ENCODE measurements around the gene ST7. TPM values are rescaled to one million over a fixed set of nuclear protein-coding genes. Genes with fewer than 3 reads are reported as not detected.

The ST7 gene
- polyA plus RNA-seq, 1 donor (not counting 4 experiments of a cell fraction or from before 2014, with no cell fraction given), result 16.9 TPM

- no peaks in the 10 kb centered on the region for H4K20me1 ChIP-seq (ENCODE audit: control insufficient read depth, extremely low read depth, insufficient read depth, low read length)
- no peaks in the 10 kb centered on the region for H3K9me3 ChIP-seq (ENCODE audit: control insufficient read depth, low read depth, low read length)
- H3K4me1 ChIP-seq (ENCODE audit: control insufficient read depth, extremely low read depth, insufficient read depth, low read length), result no peaks in the 10 kb centered on the region
- no peak overlapping the region for H2AFZ ChIP-seq (ENCODE audit: control insufficient read depth, low read length)
- no peak overlapping the region for H3K4me3 ChIP-seq (ENCODE audit: control insufficient read depth in 2 of 3, extremely low read depth in 1 of 3, insufficient read depth in 2 of 3, low read depth in 1 of 3, low read length in 3 of 3)
- no peak overlapping the region for H3K27ac ChIP-seq (ENCODE audit: control insufficient read depth, insufficient read depth, low read length)
- no peak overlapping the region for H3K9ac ChIP-seq (ENCODE audit: control insufficient read depth, extremely low read depth, insufficient read depth, low read length)
- H3K4me2 ChIP-seq (ENCODE audit: control insufficient read depth, extremely low read depth, insufficient read depth, low read depth, low read length), result no peak overlapping the region
- H3K27me3 ChIP-seq (ENCODE audit: control insufficient read depth, extremely low read depth, insufficient read depth, low read length), result no peaks in the 10 kb centered on the region
- peaks cover 2% of the 10 kb centered on the region for H3K79me2 ChIP-seq (ENCODE audit: control insufficient read depth, insufficient read depth, low read length)
- FAIRE-seq, result no peak
- no peaks in the 10 kb centered on the region for H3K36me3 ChIP-seq (ENCODE audit: control insufficient read depth in 2 of 2, extremely low read depth in 1 of 2, insufficient read depth in 2 of 2, low read length in 2 of 2)
- no peaks in the 10 kb centered on the region for H3K9me1 ChIP-seq (ENCODE audit: control insufficient read depth, extremely low read depth, insufficient read depth, low read length)
- TF ChIP-seq, protein P1, sequence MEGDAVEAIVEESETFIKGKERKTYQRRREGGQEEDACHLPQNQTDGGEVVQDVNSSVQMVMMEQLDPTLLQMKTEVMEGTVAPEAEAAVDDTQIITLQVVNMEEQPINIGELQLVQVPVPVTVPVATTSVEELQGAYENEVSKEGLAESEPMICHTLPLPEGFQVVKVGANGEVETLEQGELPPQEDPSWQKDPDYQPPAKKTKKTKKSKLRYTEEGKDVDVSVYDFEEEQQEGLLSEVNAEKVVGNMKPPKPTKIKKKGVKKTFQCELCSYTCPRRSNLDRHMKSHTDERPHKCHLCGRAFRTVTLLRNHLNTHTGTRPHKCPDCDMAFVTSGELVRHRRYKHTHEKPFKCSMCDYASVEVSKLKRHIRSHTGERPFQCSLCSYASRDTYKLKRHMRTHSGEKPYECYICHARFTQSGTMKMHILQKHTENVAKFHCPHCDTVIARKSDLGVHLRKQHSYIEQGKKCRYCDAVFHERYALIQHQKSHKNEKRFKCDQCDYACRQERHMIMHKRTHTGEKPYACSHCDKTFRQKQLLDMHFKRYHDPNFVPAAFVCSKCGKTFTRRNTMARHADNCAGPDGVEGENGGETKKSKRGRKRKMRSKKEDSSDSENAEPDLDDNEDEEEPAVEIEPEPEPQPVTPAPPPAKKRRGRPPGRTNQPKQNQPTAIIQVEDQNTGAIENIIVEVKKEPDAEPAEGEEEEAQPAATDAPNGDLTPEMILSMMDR (optimal IDR thresholded peaks at IDR 0.05 in 1 of 3, IDR thresholded peaks at IDR 0.05 in 1 of 3, conservative IDR thresholded peaks at IDR 0.05 in 1 of 3; ENCODE audit: extremely low read depth in 1 of 3, insufficient read depth in 2 of 3, low read length in 3 of 3), result no peak
- dilution Hi-C loops (cut with MboI; ENCODE audit: extremely low pct_ligation_motif_present, low sequenced_read_pairs), result no loop called here
- DNase-seq (ENCODE audit: low read depth, low spot score), result no peak
Observed at GRCh38 chr7:116999311-116999710, 46.0 kb downstream of the ST7 start.

GRCh38 chr7:117001283-117001682 is 48.0 kb downstream of the ST7 start:
- Histone ChIP-seq H3K79me2 (ENCODE audit: control insufficient read depth, insufficient read depth, low read length) (peaks cover 2% of the 10 kb centered on the region), H4K20me1 (ENCODE audit: control insufficient read depth, extremely low read depth, insufficient read depth, low read length) (no peaks in the 10 kb centered on the region), H2AFZ (ENCODE audit: control insufficient read depth, low read length) (no peak overlapping the region), H3K4me3 (ENCODE audit: control insufficient read depth in 2 of 3, extremely low read depth in 1 of 3, insufficient read depth in 2 of 3, low read depth in 1 of 3, low read length in 3 of 3) (no peak overlapping the region), H3K9me1 (ENCODE audit: control insufficient read depth, extremely low read depth, insufficient read depth, low read length) (no peaks in the 10 kb centered on the region), H3K4me1 (ENCODE audit: control insufficient read depth, extremely low read depth, insufficient read depth, low read length) (no peaks in the 10 kb centered on the region), H3K9me3 (ENCODE audit: control insufficient read depth, low read depth, low read length) (no peaks in the 10 kb centered on the region), H3K9ac (ENCODE audit: control insufficient read depth, extremely low read depth, insufficient read depth, low read length) (no peak overlapping the region), H3K36me3 (ENCODE audit: control insufficient read depth in 2 of 2, extremely low read depth in 1 of 2, insufficient read depth in 2 of 2, low read length in 2 of 2) (no peaks in the 10 kb centered on the region), H3K27ac (ENCODE audit: control insufficient read depth, insufficient read depth, low read length) (no peak overlapping the region), H3K27me3 (ENCODE audit: control insufficient read depth, extremely low read depth, insufficient read depth, low read length) (no peaks in the 10 kb centered on the region), H3K4me2 (ENCODE audit: control insufficient read depth, extremely low read depth, insufficient read depth, low read depth, low read length) (no peak overlapping the region)
- FAIRE-seq, result no peak
- dilution Hi-C loops (cut with MboI; ENCODE audit: extremely low pct_ligation_motif_present, low sequenced_read_pairs), result no loop called here
- TF ChIP-seq EZH2 (IDR thresholded peaks at IDR 0.05; ENCODE audit: low read length), result no peak
- TF ChIP-seq, protein P1 (optimal IDR thresholded peaks at IDR 0.05 in 1 of 3, IDR thresholded peaks at IDR 0.05 in 1 of 3, conservative IDR thresholded peaks at IDR 0.05 in 1 of 3; ENCODE audit: extremely low read depth in 1 of 3, insufficient read depth in 2 of 3, low read length in 3 of 3), result no peak
- DNase-seq (ENCODE audit: low read depth, low spot score), result no peak
